ENCODE results near the gene ANO3.

ANO3 gene

GRCh38 chr11:26512196-26512595, 180.3 kb downstream of the ANO3 start:
- Histone ChIP-seq H3K9me3 (no peaks in the 10 kb centered on the region), H3K27ac (no peak overlapping the region), H3K4me1 (ENCODE audit: control insufficient read depth in 1 of 2, insufficient read depth in 1 of 2, low read depth in 1 of 2, low read length in 1 of 2) (no peaks in the 10 kb centered on the region), H3K4me3 (ENCODE audit: low read depth in 1 of 2, low read length in 1 of 2) (no peak overlapping the region), H3K36me3 (no peaks in the 10 kb centered on the region), H3K27me3 (no peaks in the 10 kb centered on the region)
- no peak for TF ChIP-seq CTCF (IDR thresholded peaks at IDR 0.05)

- H3K27ac ChIP-seq: no peak overlapping the region
- H3K4me1 ChIP-seq (ENCODE audit: control insufficient read depth in 1 of 2, insufficient read depth in 1 of 2, low read depth in 1 of 2, low read length in 1 of 2): no peaks in the 10 kb centered on the region
- no peaks in the 10 kb centered on the region for H3K36me3 ChIP-seq
- H3K4me3 ChIP-seq (ENCODE audit: low read depth in 1 of 2, low read length in 1 of 2): no peak overlapping the region
- no peaks in the 10 kb centered on the region for H3K9me3 ChIP-seq
- H3K27me3 ChIP-seq: no peaks in the 10 kb centered on the region
- TF ChIP-seq CTCF (IDR thresholded peaks at IDR 0.05): no peak
These were observed 187.5 kb downstream of the ANO3 start for GRCh38 chr11:26519469-26519868.

- H3K4me3 ChIP-seq (ENCODE audit: low read depth in 1 of 2, low read length in 1 of 2): no peak overlapping the region
- H3K9me3 ChIP-seq: no peaks in the 10 kb centered on the region
- H3K4me1 ChIP-seq (ENCODE audit: control insufficient read depth in 1 of 2, insufficient read depth in 1 of 2, low read depth in 1 of 2, low read length in 1 of 2): no peaks in the 10 kb centered on the region
- no peaks in the 10 kb centered on the region for H3K36me3 ChIP-seq
- no peaks in the 10 kb centered on the region for H3K27me3 ChIP-seq
- no peak overlapping the region for H3K27ac ChIP-seq
- no peak for TF ChIP-seq CTCF (IDR thresholded peaks at IDR 0.05)
These were observed 191.1 kb downstream of the ANO3 start for GRCh38 chr11:26522912-26523610.

- Histone ChIP-seq H3K4me1 (ENCODE audit: control insufficient read depth in 1 of 2, insufficient read depth in 1 of 2, low read depth in 1 of 2, low read length in 1 of 2) (no peaks in the 10 kb centered on the region), H3K36me3 (no peaks in the 10 kb centered on the region), H3K27ac (no peak overlapping the region), H3K4me3 (ENCODE audit: low read depth in 1 of 2, low read length in 1 of 2) (no peak overlapping the region), H3K27me3 (no peaks in the 10 kb centered on the region), H3K9me3 (no peaks in the 10 kb centered on the region)
- no peak for TF ChIP-seq CTCF (IDR thresholded peaks at IDR 0.05)
These were observed 195.8 kb downstream of the ANO3 start for GRCh38 chr11:26527685-26528084.

- Histone ChIP-seq H3K9me3 (no peaks in the 10 kb centered on the region), H3K4me1 (ENCODE audit: control insufficient read depth in 1 of 2, insufficient read depth in 1 of 2, low read depth in 1 of 2, low read length in 1 of 2) (no peaks in the 10 kb centered on the region), H3K27ac (no peak overlapping the region), H3K27me3 (no peaks in the 10 kb centered on the region), H3K36me3 (no peaks in the 10 kb centered on the region), H3K4me3 (ENCODE audit: low read depth in 1 of 2, low read length in 1 of 2) (no peak overlapping the region)
- no peak for TF ChIP-seq CTCF (IDR thresholded peaks at IDR 0.05)
These were observed 205.4 kb downstream of the ANO3 start for GRCh38 chr11:26537341-26537740.

Data from neutrophil (primary cell).